CD4-positive, alpha-beta T cell (primary cell): ENCODE measurements around the gene C1QL3. TPM values are rescaled to one million over a fixed set of nuclear protein-coding genes. Genes with fewer than 3 reads are reported as not detected.
A peak's percentile ranks its signal among the peaks of the same experiment; 100 is the strongest.

ENCODE experiments used
- ATAC-seq: fragments of 200-7000 bp; cut with Tn5 transposase; one replicate; pipeline ENCODE4 v1.10.0; 2022; ENCODE audit warnings: mild to moderate bottlenecking; ENCODE audit not compliant: poor library complexity
- CTCF ChIA-PET: fragments of 350-600 bp; sonication (Branson Sonifier 250); formaldehyde crosslinking; loops from one replicate; lab custom pipeline; 2021; ENCODE audit warnings: antibody characterized with exemption, inconsistent platforms; lab: Charles Lee
- POLR2A ChIA-PET: fragments of 350-600 bp; sonication (Branson Sonifier 250); formaldehyde crosslinking; loops from one replicate; lab custom pipeline; 2021; ENCODE audit warnings: antibody characterized with exemption, inconsistent platforms; lab: Charles Lee
- DNase-seq, 14 experiments: peaks; one replicate each; pipeline ENCODE4 v3.0.0-alpha.2; 2013 to 2020; ENCODE audit warnings: mixed read lengths in 2 of 14
- H3K27ac ChIP-seq, 2 donors: one replicate each; pipeline versions ENCODE4 v1.5.1 to v1.7.0; 2013; ENCODE audit warnings: low read length in 2 of 2, low read depth in 1 of 2, mild to moderate bottlenecking in 1 of 2
- H3K27me3 ChIP-seq, 2 experiments: 1 replicate in 1 of 2; 2 replicates in 1 of 2; pipeline versions ENCODE4 v1.6.1 to v1.7.0; 2013; ENCODE audit warnings: low read length in 2 of 2, control low read depth in 1 of 2, mild to moderate bottlenecking in 1 of 2, moderate library complexity in 1 of 2; ENCODE audit not compliant: insufficient read depth in 2 of 2, control insufficient read depth in 1 of 2
- H3K36me3 ChIP-seq: one replicate; pipeline ENCODE4 v1.6.1; 2013; ENCODE audit warnings: low read length, control low read depth; ENCODE audit not compliant: insufficient read depth
- H3K4me1 ChIP-seq: one replicate; pipeline ENCODE4 v1.6.1; 2013; ENCODE audit warnings: low read length, control low read depth; ENCODE audit not compliant: insufficient read depth
- H3K4me3 ChIP-seq: one replicate; pipeline ENCODE4 v1.5.1; 2013; ENCODE audit warnings: mild to moderate bottlenecking, low read length, moderate library complexity
- H3K9me3 ChIP-seq, 2 experiments: 1 replicate in 1 of 2; 2 replicates in 1 of 2; pipeline versions ENCODE4 v1.6.1 to v1.7.0; 2013; ENCODE audit warnings: low read length in 2 of 2, mild to moderate bottlenecking in 2 of 2, control low read depth in 1 of 2, moderate library complexity in 1 of 2; ENCODE audit not compliant: control insufficient read depth in 1 of 2, insufficient read depth in 1 of 2
- H3K27ac Mint-ChIP-seq: one replicate; pipeline ENCODE4 v1.8.0; 2020; ENCODE audit warnings: mixed read lengths
- H3K27me3 Mint-ChIP-seq: one replicate; pipeline ENCODE4 v1.8.0; 2021; ENCODE audit warnings: mixed read lengths
- H3K36me3 Mint-ChIP-seq: one replicate; pipeline ENCODE4 v1.8.0; 2021; ENCODE audit warnings: low read depth, mixed read lengths
- H3K4me1 Mint-ChIP-seq: one replicate; pipeline ENCODE4 v1.8.0; 2021; ENCODE audit warnings: low read depth, mixed read lengths
- H3K4me3 Mint-ChIP-seq: one replicate; pipeline ENCODE4 v1.8.0; 2020; ENCODE audit warnings: mild to moderate bottlenecking, mixed read lengths
- H3K9me3 Mint-ChIP-seq: one replicate; pipeline ENCODE4 v1.8.0; 2020; ENCODE audit warnings: mixed read lengths
- intact Hi-C, 2 experiments: fragments of 100-400 bp; cut with DNase I in 1 of 2; cut with micrococcal nuclease in 1 of 2; formaldehyde crosslinking; loops; one replicate each; pipeline versions ENCODE4 v1.15.1 to v1.9.0; 2023 to 2025; cut with DNase I, micrococcal nuclease
- total RNA-seq, 174 experiments: library from RNA in 2 of 174; stranded (reverse) in 2 of 174; gene quantifications; one replicate each; pipeline ENCODE4 v1.2.3 and lab custom pipeline; 2021 to 2026
- TF ChIP-seq, protein P1 (sequence below): fragments of 200-600 bp; IDR thresholded peaks from one replicate; pipeline ENCODE4 v1.8.0; 2022; ENCODE audit warnings: antibody characterized with exemption, mild to moderate bottlenecking

Gene C1QL3
- total RNA-seq, 2 experiments from 2014 or later = not detected

DNA sequence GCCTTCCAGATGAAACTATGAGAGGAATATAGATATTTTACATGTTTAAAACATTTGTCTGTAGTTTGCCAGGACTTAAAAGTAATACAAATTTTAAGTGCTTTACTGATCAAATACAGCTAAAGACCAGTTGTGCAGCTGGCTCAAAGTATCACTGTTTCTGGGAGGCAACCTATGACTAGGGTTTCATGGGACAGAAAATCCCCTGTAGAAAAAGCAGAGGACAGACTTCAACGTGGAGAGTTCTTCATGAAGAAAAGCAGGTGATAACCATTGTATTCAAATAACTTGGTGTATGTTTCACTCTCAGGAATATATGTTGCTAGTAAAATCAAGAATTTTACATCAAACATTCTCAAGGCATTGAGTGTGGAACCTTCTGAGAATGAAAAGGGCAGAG lies 43.9 kb downstream of the C1QL3 start:
- no peak overlapping the region for H3K27ac ChIP-seq
- no peaks in the 10 kb centered on the region for H3K36me3 ChIP-seq
- POLR2A ChIA-PET = no interaction called here
- no peak for DNase-seq
- intact Hi-C loops = no loop called here
- CTCF ChIA-PET = interaction anchor here (1.2 kb wide), 1 partner anchor 13 kb away, joined by 3 read pairs; no protein-coding TSS in a partner anchor
- no peaks in the 10 kb centered on the region for H3K36me3 Mint-ChIP-seq
- no peaks in the 10 kb centered on the region for H3K9me3 Mint-ChIP-seq
- H3K4me1 ChIP-seq = no peaks in the 10 kb centered on the region
- no peaks in the 10 kb centered on the region for H3K4me1 Mint-ChIP-seq
- no peak overlapping the region for H3K4me3 ChIP-seq
- ATAC-seq = no peak
- H3K4me3 Mint-ChIP-seq = no peak overlapping the region
- TF ChIP-seq, protein P1, sequence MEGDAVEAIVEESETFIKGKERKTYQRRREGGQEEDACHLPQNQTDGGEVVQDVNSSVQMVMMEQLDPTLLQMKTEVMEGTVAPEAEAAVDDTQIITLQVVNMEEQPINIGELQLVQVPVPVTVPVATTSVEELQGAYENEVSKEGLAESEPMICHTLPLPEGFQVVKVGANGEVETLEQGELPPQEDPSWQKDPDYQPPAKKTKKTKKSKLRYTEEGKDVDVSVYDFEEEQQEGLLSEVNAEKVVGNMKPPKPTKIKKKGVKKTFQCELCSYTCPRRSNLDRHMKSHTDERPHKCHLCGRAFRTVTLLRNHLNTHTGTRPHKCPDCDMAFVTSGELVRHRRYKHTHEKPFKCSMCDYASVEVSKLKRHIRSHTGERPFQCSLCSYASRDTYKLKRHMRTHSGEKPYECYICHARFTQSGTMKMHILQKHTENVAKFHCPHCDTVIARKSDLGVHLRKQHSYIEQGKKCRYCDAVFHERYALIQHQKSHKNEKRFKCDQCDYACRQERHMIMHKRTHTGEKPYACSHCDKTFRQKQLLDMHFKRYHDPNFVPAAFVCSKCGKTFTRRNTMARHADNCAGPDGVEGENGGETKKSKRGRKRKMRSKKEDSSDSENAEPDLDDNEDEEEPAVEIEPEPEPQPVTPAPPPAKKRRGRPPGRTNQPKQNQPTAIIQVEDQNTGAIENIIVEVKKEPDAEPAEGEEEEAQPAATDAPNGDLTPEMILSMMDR = no peak
- no peak overlapping the region for H3K27ac Mint-ChIP-seq
- no peaks in the 10 kb centered on the region for H3K27me3 Mint-ChIP-seq
- no peaks in the 10 kb centered on the region for H3K27me3 ChIP-seq
- no peaks in the 10 kb centered on the region for H3K9me3 ChIP-seq

DNA sequence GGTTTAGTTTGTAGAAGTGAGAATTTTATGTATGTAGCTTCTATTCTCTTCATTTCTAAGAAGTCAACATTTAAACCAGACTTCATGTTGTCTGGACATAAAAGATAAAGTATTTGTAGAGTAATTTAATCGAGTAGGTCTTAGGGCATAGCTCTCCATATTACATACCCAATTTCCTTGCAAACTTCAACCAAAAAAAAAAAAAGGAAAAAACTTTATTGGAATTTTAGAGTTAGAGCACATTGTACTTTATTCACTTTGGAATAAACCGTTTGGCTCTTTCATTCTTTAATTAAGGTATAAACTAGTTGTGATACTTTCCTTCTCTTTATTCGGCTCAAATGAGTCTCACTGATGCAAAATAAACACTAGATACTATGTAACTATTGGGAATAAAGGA lies 48.9 kb downstream of the C1QL3 start:
- no peak overlapping the region for H3K4me3 ChIP-seq
- ChIA-PET POLR2A (no interaction called here), CTCF (no interaction called here)
- H3K9me3 ChIP-seq = no peaks in the 10 kb centered on the region
- H3K4me3 Mint-ChIP-seq = no peak overlapping the region
- no peaks in the 10 kb centered on the region for H3K4me1 ChIP-seq
- DNase-seq (no peak), ATAC-seq (no peak)
- H3K36me3 Mint-ChIP-seq = peaks cover 10% of the 10 kb centered on the region
- no peak overlapping the region for H3K27ac ChIP-seq
- no peaks in the 10 kb centered on the region for H3K9me3 Mint-ChIP-seq
- TF ChIP-seq, protein P1 = no peak
- H3K36me3 ChIP-seq = peaks cover 3% of the 10 kb centered on the region
- no peaks in the 10 kb centered on the region for H3K27me3 Mint-ChIP-seq
- intact Hi-C loops = no loop called here
- peaks cover 15% of the 10 kb centered on the region for H3K4me1 Mint-ChIP-seq
- no peak overlapping the region for H3K27ac Mint-ChIP-seq
- no peaks in the 10 kb centered on the region for H3K27me3 ChIP-seq

DNA sequence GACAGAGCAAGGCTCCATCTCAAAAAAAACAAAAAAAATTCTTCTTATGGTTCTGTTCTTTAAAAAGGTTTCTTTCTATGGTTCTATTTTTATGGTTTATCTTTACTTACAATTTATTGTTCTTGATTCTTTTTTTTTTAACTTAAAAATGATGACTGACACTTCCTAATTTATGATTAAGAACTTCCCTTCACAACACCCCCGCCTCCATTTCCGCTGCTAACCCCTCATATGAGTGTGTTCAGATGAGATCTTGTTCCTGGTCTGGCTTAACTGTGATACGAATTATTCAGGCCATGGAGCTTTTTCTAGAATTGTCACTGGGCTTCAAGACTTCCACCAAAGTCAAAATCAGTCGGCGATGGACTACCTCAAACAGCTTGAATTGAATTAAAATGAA lies 50.9 kb downstream of the C1QL3 start:
- peaks cover 17% of the 10 kb centered on the region for H3K36me3 Mint-ChIP-seq
- no peaks in the 10 kb centered on the region for H3K27me3 Mint-ChIP-seq
- H3K9me3 Mint-ChIP-seq = no peaks in the 10 kb centered on the region
- ATAC-seq = no peak
- H3K27me3 ChIP-seq = no peaks in the 10 kb centered on the region
- H3K4me3 Mint-ChIP-seq = no peak overlapping the region
- H3K9me3 ChIP-seq = no peaks in the 10 kb centered on the region
- intact Hi-C loops = no loop called here
- CTCF ChIA-PET = no interaction called here
- no peaks in the 10 kb centered on the region for H3K4me1 ChIP-seq
- TF ChIP-seq, protein P1 = no peak
- H3K27ac ChIP-seq = no peak overlapping the region
- H3K27ac Mint-ChIP-seq = no peak overlapping the region
- POLR2A ChIA-PET = no interaction called here
- peak in 3 of 14 experiments; percentile 15 to 40 (median 21) for DNase-seq
- no peak overlapping the region for H3K4me3 ChIP-seq
- H3K36me3 ChIP-seq = peaks cover 5% of the 10 kb centered on the region
- peaks cover 20% of the 10 kb centered on the region for H3K4me1 Mint-ChIP-seq
